ENCODE measurements around the gene PLPPR3. TPM values are rescaled to one million over a fixed set of nuclear protein-coding genes. Genes with fewer than 3 reads are reported as not detected.

PLPPR3 gene
- polyA plus RNA-seq, 1 of the 3 experiments (the other 2 are of a cell fraction): 1.6 TPM

DNA sequence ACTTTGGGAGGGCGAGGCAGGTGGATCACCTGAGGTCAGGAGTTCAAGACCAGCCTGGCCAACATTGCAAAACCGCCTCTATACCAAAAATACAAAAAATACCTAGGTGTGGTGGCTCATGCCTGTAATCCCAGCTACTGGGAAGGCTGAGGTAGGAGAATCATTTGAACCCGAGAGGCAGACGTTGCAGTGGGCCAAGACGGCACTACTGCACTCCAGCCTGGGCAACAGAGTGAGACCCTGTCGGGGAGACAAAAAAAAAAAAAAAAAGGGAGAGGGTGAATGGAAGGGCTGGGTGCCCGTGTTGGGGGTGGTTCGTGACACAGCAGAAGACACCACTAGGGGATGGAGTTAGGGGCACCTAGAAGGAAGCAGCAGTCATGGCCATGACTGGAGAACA lies 48.6 kb upstream of the PLPPR3 start:
- no peaks in the 10 kb centered on the region for H3K27me3 ChIP-seq (ENCODE audit: insufficient read depth)
- 96% methylated on average over 7 of the region's 8 CpGs for WGBS (ENCODE audit: low lambda C conversion rate)
- H3K9me3 ChIP-seq: no peaks in the 10 kb centered on the region
- H2AFZ ChIP-seq (ENCODE audit: low read depth): no peak overlapping the region
- no peak overlapping the region for H3K4me2 ChIP-seq
- DNase-seq: no peak
- TF ChIP-seq MXI1 (IDR thresholded peaks at IDR 0.05; ENCODE audit: low read depth, low read length) (no peak), CHD2 (IDR thresholded peaks at IDR 0.05; ENCODE audit: low read length, partially characterized antibody) (no peak), FOXJ3 (CRISPR knock-in tag; IDR thresholded peaks at IDR 0.05) (no peak), POLR2AphosphoS5 (IDR thresholded peaks at IDR 0.05; ENCODE audit: low read depth, low read length) (no peak), FOXM1 (IDR thresholded peaks at IDR 0.05; ENCODE audit: low read depth) (no peak), TAF1 (IDR thresholded peaks at IDR 0.05; ENCODE audit: borderline replicate concordance, low read depth, low read length) (no peak), RXRA (IDR thresholded peaks at IDR 0.05; ENCODE audit: borderline replicate concordance, low read depth) (no peak), FOSL2 (IDR thresholded peaks at IDR 0.05; ENCODE audit: borderline replicate concordance, low read depth) (no peak), EP300 (IDR thresholded peaks at IDR 0.05; ENCODE audit: borderline replicate concordance in 1 of 2, low read depth in 1 of 2, low read length in 1 of 2) (no peak), SMC3 (IDR thresholded peaks at IDR 0.05; ENCODE audit: low read depth, low read length) (no peak), RFX5 (IDR thresholded peaks at IDR 0.05; ENCODE audit: low read length) (no peak)
- TF ChIP-seq, protein P1, sequence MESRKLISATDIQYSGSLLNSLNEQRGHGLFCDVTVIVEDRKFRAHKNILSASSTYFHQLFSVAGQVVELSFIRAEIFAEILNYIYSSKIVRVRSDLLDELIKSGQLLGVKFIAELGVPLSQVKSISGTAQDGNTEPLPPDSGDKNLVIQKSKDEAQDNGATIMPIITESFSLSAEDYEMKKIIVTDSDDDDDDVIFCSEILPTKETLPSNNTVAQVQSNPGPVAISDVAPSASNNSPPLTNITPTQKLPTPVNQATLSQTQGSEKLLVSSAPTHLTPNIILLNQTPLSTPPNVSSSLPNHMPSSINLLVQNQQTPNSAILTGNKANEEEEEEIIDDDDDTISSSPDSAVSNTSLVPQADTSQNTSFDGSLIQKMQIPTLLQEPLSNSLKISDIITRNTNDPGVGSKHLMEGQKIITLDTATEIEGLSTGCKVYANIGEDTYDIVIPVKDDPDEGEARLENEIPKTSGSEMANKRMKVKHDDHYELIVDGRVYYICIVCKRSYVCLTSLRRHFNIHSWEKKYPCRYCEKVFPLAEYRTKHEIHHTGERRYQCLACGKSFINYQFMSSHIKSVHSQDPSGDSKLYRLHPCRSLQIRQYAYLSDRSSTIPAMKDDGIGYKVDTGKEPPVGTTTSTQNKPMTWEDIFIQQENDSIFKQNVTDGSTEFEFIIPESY (IDR thresholded peaks at IDR 0.05; ENCODE audit: borderline replicate concordance, low read depth): no peak
- TF ChIP-seq, protein P2, sequence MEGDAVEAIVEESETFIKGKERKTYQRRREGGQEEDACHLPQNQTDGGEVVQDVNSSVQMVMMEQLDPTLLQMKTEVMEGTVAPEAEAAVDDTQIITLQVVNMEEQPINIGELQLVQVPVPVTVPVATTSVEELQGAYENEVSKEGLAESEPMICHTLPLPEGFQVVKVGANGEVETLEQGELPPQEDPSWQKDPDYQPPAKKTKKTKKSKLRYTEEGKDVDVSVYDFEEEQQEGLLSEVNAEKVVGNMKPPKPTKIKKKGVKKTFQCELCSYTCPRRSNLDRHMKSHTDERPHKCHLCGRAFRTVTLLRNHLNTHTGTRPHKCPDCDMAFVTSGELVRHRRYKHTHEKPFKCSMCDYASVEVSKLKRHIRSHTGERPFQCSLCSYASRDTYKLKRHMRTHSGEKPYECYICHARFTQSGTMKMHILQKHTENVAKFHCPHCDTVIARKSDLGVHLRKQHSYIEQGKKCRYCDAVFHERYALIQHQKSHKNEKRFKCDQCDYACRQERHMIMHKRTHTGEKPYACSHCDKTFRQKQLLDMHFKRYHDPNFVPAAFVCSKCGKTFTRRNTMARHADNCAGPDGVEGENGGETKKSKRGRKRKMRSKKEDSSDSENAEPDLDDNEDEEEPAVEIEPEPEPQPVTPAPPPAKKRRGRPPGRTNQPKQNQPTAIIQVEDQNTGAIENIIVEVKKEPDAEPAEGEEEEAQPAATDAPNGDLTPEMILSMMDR (IDR thresholded peaks at IDR 0.05): no peak
- TF ChIP-seq, protein P3, sequence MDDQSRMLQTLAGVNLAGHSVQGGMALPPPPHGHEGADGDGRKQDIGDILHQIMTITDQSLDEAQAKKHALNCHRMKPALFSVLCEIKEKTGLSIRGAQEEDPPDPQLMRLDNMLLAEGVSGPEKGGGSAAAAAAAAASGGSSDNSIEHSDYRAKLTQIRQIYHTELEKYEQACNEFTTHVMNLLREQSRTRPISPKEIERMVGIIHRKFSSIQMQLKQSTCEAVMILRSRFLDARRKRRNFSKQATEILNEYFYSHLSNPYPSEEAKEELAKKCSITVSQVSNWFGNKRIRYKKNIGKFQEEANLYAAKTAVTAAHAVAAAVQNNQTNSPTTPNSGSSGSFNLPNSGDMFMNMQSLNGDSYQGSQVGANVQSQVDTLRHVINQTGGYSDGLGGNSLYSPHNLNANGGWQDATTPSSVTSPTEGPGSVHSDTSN (IDR thresholded peaks at IDR 0.05): no peak
- TF ChIP-seq, protein P4, sequence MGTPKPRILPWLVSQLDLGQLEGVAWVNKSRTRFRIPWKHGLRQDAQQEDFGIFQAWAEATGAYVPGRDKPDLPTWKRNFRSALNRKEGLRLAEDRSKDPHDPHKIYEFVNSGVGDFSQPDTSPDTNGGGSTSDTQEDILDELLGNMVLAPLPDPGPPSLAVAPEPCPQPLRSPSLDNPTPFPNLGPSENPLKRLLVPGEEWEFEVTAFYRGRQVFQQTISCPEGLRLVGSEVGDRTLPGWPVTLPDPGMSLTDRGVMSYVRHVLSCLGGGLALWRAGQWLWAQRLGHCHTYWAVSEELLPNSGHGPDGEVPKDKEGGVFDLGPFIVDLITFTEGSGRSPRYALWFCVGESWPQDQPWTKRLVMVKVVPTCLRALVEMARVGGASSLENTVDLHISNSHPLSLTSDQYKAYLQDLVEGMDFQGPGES (IDR thresholded peaks at IDR 0.05; ENCODE audit: low read depth, low read length): no peak
- TF ChIP-seq, protein P5, sequence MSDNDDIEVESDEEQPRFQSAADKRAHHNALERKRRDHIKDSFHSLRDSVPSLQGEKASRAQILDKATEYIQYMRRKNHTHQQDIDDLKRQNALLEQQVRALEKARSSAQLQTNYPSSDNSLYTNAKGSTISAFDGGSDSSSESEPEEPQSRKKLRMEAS (IDR thresholded peaks at IDR 0.05; ENCODE audit: low read depth): no peak
- TF ChIP-seq, protein P6, sequence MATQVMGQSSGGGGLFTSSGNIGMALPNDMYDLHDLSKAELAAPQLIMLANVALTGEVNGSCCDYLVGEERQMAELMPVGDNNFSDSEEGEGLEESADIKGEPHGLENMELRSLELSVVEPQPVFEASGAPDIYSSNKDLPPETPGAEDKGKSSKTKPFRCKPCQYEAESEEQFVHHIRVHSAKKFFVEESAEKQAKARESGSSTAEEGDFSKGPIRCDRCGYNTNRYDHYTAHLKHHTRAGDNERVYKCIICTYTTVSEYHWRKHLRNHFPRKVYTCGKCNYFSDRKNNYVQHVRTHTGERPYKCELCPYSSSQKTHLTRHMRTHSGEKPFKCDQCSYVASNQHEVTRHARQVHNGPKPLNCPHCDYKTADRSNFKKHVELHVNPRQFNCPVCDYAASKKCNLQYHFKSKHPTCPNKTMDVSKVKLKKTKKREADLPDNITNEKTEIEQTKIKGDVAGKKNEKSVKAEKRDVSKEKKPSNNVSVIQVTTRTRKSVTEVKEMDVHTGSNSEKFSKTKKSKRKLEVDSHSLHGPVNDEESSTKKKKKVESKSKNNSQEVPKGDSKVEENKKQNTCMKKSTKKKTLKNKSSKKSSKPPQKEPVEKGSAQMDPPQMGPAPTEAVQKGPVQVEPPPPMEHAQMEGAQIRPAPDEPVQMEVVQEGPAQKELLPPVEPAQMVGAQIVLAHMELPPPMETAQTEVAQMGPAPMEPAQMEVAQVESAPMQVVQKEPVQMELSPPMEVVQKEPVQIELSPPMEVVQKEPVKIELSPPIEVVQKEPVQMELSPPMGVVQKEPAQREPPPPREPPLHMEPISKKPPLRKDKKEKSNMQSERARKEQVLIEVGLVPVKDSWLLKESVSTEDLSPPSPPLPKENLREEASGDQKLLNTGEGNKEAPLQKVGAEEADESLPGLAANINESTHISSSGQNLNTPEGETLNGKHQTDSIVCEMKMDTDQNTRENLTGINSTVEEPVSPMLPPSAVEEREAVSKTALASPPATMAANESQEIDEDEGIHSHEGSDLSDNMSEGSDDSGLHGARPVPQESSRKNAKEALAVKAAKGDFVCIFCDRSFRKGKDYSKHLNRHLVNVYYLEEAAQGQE (IDR thresholded peaks at IDR 0.05; ENCODE audit: low read depth, low read length): no peak
- CTCF ChIA-PET: interaction anchor here (0.9 to 1.3 kb wide), 2 partner anchors 14 to 112 kb away, joined by 3 to 5 read pairs; no protein-coding TSS in a partner anchor
- no peaks in the 10 kb centered on the region for H3K79me2 ChIP-seq (ENCODE audit: insufficient read depth)
- peaks cover 22% of the 10 kb centered on the region for H3F3A ChIP-seq (replicated peaks; ENCODE audit: insufficient read depth)
- H3K27ac ChIP-seq (ENCODE audit: low read depth in 2 of 2, low read length in 1 of 2): peak overlapping the region in 1 of 2 experiments; percentile 67; a peak in 1 of 4 replicates
- H4K20me1 ChIP-seq (ENCODE audit: insufficient read depth): no peaks in the 10 kb centered on the region
- H3K4me3 ChIP-seq (ENCODE audit: low read depth in 2 of 2, low read length in 1 of 2): no peak overlapping the region
- H3K36me3 ChIP-seq (replicated peaks in 1 of 2; ENCODE audit: control insufficient read depth in 1 of 2, insufficient read depth in 2 of 2, low read length in 1 of 2): peaks cover 3 to 36% of the 10 kb centered on the region in 2 experiments
- POLR2A ChIA-PET: no interaction called here
- no peak overlapping the region for H3K9ac ChIP-seq
- peaks cover 4 to 16% of the 10 kb centered on the region in 2 experiments; a peak in 2 of 4 replicates for H3K4me1 ChIP-seq (ENCODE audit: control insufficient read depth in 1 of 2, insufficient read depth in 2 of 2, low read depth in 1 of 2, low read length in 1 of 2)
- H3K9me2 ChIP-seq: no peaks in the 10 kb centered on the region
